NCI-H82 treated with DMSO at 0.1 percent for 48 hours (cell line): ENCODE results near the gene BEX3.

ENCODE experiments used
- DNase-seq: peaks from one replicate; lab custom pipeline; 2025; ENCODE audit not compliant: unreplicated experiment; lab: John Stamatoyannopoulos, UW

Gene BEX3

DNA sequence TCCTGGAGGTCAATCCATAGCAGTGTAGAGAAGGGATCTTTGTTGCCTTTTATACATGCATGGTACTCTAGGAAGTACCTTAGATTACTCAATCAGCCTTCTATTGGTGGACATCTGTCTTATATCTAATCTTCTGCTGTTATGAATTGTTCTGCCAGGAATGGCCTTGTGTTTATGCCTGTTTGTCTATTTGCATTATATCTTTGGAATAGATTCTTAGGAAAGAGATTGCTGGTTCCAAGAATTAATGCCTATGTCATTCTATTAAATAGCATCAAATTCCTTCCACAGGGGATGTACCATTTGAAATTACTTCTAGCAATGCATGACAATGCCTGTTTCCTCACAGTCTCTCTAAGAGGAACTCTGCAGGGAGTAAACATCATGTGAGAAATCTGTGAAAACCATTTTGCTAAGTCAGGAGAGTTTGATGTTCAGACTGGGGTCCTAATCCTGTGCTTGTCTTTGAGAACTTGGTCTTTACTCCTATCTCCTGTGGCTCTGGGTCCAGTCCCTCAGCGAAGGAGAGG, 42.5 kb downstream of the BEX3 start:
- DNase-seq = no peak

DNA sequence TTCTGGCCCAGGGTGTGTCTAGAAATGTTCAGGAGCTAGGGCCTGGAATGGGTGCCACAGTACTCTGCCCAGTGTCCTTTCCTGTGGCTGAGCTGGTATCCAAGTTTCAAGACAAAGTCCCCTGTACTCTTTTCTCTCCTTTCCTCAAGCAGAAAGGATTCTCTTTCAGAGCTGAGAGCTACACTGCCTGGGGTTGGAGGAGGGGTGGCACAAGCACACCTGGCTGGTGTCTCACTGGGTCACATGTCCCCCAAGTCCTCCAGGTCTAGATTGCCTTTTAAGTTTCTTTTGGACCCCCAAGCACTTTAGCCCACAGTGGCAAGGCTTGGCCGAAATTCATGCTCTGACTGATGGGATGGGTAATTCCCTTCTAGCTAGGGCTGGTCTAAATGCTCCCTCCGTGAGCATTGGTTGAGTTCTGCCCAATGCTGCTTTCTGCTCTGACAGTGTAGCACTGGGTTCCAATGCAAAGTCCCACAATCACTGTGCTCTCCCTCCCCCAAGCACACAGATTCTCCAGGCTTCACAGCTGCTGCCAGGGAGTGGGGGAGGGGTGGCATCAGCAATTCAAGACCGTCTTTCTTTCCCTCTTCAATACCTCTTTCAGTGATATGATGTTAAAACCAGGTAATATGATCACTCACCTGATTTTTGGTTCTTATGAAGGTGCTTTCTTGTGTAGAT, 47.8 kb downstream of the BEX3 start:
- DNase-seq = no peak
